Measurements from ENCODE around the gene PLXND1.

DNA sequence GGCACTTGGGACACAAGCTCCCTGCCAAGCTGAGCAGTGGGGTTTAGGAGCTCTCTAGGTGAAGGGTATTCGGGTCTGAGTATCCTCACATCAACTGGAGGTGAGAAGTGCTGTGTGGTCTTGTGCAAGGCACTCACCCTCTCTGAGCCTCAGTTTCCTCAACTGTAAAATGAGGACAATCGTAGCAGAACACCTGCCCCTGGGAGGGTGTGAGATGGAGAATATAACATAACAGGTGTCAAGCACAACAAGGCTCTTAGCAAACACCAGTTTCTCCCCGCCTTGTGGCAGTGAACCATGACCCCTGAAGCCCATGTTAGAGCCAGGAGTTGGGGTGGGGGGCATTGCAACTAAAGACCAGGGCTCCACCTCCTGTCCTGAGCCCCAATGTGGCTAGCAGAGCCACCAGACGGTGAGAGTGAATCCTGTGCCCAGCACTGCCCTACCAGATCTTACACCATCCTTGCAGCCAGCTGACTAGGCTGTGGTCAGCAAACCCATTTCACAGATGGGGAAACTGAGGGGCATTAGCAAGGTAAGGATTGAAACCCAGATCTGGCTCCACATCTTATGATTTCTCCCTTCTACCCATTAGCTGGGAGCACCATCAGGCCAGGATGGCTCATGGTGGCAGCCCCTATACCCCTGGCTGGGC lies 2.6 kb upstream of the PLXND1 start:
- TF ChIP-seq, protein P1, sequence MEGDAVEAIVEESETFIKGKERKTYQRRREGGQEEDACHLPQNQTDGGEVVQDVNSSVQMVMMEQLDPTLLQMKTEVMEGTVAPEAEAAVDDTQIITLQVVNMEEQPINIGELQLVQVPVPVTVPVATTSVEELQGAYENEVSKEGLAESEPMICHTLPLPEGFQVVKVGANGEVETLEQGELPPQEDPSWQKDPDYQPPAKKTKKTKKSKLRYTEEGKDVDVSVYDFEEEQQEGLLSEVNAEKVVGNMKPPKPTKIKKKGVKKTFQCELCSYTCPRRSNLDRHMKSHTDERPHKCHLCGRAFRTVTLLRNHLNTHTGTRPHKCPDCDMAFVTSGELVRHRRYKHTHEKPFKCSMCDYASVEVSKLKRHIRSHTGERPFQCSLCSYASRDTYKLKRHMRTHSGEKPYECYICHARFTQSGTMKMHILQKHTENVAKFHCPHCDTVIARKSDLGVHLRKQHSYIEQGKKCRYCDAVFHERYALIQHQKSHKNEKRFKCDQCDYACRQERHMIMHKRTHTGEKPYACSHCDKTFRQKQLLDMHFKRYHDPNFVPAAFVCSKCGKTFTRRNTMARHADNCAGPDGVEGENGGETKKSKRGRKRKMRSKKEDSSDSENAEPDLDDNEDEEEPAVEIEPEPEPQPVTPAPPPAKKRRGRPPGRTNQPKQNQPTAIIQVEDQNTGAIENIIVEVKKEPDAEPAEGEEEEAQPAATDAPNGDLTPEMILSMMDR (IDR thresholded peaks at IDR 0.05), result no peak
- no peak for TF ChIP-seq EP300 (IDR thresholded peaks at IDR 0.05)
